Esophagus muscularis mucosa (tissue), 4 donors: ENCODE measurements around the gene CYFIP2.

Experiments used
- EP300 ChIP-seq: sonication (generic); formaldehyde crosslinking; IDR thresholded peaks from one replicate; pipeline ENCODE4 v1.6.1; 2017; ENCODE audit warnings: antibody characterized with exemption
- POLR2A ChIP-seq: fragments of 450-650 bp; IDR thresholded peaks from one replicate; pipeline ENCODE4 v1.6.1; 2017; ENCODE audit warnings: antibody characterized with exemption, moderate library complexity, mild to moderate bottlenecking, low read depth
- POLR2AphosphoS5 ChIP-seq, 2 donors: sonication (generic); formaldehyde crosslinking; IDR thresholded peaks; one replicate each; pipeline ENCODE4 v1.6.1; 2017; ENCODE audit warnings: antibody characterized with exemption in 2 of 2
- TF ChIP-seq, protein P1 (sequence below), 3 experiments: fragments of 200-600 bp in 2 of 3; fragments of 450-650 bp in 1 of 3; sonication (generic) in 2 of 3; IDR thresholded peaks; one replicate each; pipeline ENCODE4 v1.5.1; 2017 to 2019; ENCODE audit warnings: antibody characterized with exemption in 3 of 3, mild to moderate bottlenecking in 2 of 3, moderate library complexity in 1 of 3

DNA sequence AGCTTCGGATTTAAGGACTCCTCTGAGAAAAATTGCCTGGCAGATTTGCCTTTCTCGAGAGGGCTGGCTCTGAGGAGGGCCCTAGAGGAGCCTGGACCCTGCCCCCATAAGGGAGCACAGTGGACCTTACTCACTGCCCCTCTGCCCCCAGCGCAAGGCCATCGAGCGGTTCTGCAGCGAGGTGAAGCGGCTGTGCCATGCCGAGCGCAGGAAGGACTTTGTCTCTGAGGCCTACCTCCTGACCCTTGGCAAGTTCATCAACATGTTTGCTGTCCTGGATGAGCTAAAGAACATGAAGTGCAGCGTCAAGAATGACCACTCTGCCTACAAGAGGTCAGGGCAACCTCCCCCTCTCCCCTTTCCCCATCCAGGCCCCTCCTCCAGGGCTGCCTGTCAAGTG lies 34.6 kb downstream of the CYFIP2 start:
- TF ChIP-seq POLR2AphosphoS5 (IDR thresholded peaks at IDR 0.05) (no peak), POLR2A (no peak), EP300 (no peak)
- TF ChIP-seq, protein P1, sequence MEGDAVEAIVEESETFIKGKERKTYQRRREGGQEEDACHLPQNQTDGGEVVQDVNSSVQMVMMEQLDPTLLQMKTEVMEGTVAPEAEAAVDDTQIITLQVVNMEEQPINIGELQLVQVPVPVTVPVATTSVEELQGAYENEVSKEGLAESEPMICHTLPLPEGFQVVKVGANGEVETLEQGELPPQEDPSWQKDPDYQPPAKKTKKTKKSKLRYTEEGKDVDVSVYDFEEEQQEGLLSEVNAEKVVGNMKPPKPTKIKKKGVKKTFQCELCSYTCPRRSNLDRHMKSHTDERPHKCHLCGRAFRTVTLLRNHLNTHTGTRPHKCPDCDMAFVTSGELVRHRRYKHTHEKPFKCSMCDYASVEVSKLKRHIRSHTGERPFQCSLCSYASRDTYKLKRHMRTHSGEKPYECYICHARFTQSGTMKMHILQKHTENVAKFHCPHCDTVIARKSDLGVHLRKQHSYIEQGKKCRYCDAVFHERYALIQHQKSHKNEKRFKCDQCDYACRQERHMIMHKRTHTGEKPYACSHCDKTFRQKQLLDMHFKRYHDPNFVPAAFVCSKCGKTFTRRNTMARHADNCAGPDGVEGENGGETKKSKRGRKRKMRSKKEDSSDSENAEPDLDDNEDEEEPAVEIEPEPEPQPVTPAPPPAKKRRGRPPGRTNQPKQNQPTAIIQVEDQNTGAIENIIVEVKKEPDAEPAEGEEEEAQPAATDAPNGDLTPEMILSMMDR (IDR thresholded peaks at IDR 0.05) = no peak
